GM06990 (cell line): ENCODE results near the gene DUOXA2.

Source experiments
- DNase-seq: peaks from one replicate; pipeline ENCODE4 v3.0.0-alpha.2; 2011; ENCODE audit not compliant: insufficient read length; ENCODE audit errors: extremely low read depth
- H3K27me3 ChIP-seq: replicated peaks from 2 replicates; pipeline ENCODE4 v1.6.0; 2011; ENCODE audit warnings: low read length; ENCODE audit not compliant: control insufficient read depth, insufficient read depth
- H3K36me3 ChIP-seq: 2 replicates; pipeline ENCODE4 v1.5.1; 2011; ENCODE audit warnings: low read length; ENCODE audit not compliant: control insufficient read depth, insufficient read depth
- H3K4me3 ChIP-seq: replicated peaks from 2 replicates; pipeline ENCODE4 v1.5.1; 2011; ENCODE audit warnings: low read depth, mild to moderate bottlenecking, control low read depth, low read length
- CTCF ChIP-seq: IDR thresholded peaks from 2 replicates; pipeline ENCODE4 v1.5.1; 2011; ENCODE audit warnings: low read length, control low read depth, mild to moderate bottlenecking, inconsistent platforms; ENCODE audit not compliant: insufficient read depth, poor library complexity, severe bottlenecking

Gene DUOXA2

GRCh38 chr15:45136378-45136764 lies 22.2 kb downstream of the DUOXA2 start:
- peaks cover 2% of the 10 kb centered on the region; the same call in 1 of the 2 replicates for H3K27me3 ChIP-seq
- peak; percentile 50 for TF ChIP-seq CTCF
- DNase-seq = no peak
- no peaks in the 10 kb centered on the region for H3K36me3 ChIP-seq
- no peak overlapping the region for H3K4me3 ChIP-seq

- no peak for DNase-seq
- Histone ChIP-seq H3K36me3 (no peaks in the 10 kb centered on the region), H3K4me3 (no peak overlapping the region), H3K27me3 (peaks cover 2% of the 10 kb centered on the region; the same call in 1 of the 2 replicates)
- TF ChIP-seq CTCF = no peak
Measured at GRCh38 chr15:45137703-45138102, 23.6 kb downstream of the DUOXA2 start.

GRCh38 chr15:45138814-45139765 lies 25.0 kb downstream of the DUOXA2 start:
- Histone ChIP-seq H3K36me3 (no peaks in the 10 kb centered on the region), H3K27me3 (peaks cover 2% of the 10 kb centered on the region; the same call in 1 of the 2 replicates), H3K4me3 (no peak overlapping the region)
- TF ChIP-seq CTCF = no peak
- no peak for DNase-seq

GRCh38 chr15:45139770-45140169 lies 25.6 kb downstream of the DUOXA2 start:
- no peak overlapping the region for H3K4me3 ChIP-seq
- DNase-seq = no peak
- H3K36me3 ChIP-seq = no peaks in the 10 kb centered on the region
- peaks cover 2% of the 10 kb centered on the region; the same call in 1 of the 2 replicates for H3K27me3 ChIP-seq
- TF ChIP-seq CTCF = no peak

- no peaks in the 10 kb centered on the region for H3K27me3 ChIP-seq
- TF ChIP-seq CTCF = no peak
- no peak for DNase-seq
- no peak overlapping the region for H3K4me3 ChIP-seq
- no peaks in the 10 kb centered on the region for H3K36me3 ChIP-seq
Measured at GRCh38 chr15:45140557-45141250, 26.6 kb downstream of the DUOXA2 start.
